Measurements from ENCODE around the gene DNAJC6.

DNAJC6 gene

DNA sequence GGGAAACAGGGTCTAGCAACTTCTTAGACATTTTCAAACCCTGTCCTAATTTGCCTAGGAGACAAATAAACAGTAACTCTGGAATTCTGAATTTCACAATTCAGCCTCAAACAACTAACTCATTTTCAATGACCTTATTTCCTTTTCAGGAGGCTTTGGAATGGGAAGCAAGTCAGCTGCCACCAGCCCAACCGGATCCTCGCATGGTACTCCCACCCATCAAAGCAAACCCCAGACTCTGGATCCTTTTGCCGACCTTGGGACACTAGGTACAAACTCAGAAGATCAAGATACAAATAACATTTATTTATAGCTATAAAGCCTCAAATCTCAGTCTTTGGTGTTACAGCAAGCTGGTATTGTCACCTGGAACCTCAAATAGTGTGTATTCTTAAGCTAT, 92.3 kb downstream of the DNAJC6 start:
- DNase-seq (ENCODE audit: low read depth, low spot score), result no peak

DNA sequence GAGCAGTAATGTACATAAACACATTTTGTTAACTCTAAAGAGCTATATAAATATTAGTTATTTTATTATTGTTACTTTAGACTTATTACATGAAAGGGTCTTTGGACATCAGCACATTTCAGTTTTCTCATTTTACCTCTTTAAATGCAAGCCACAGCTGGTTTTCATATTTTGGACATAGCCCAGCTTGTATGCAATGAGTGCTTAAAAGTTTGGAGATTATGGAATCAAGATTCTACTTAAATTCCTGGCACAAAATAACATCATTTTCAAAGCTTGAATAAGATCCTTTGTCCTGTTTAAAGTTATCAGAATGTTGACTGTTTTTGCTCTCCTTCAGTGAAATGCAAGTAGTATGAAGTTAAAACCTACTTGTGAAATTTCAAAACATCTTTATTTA, 95.6 kb downstream of the DNAJC6 start:
- DNase-seq (ENCODE audit: low read depth, low spot score), result no peak

DNA sequence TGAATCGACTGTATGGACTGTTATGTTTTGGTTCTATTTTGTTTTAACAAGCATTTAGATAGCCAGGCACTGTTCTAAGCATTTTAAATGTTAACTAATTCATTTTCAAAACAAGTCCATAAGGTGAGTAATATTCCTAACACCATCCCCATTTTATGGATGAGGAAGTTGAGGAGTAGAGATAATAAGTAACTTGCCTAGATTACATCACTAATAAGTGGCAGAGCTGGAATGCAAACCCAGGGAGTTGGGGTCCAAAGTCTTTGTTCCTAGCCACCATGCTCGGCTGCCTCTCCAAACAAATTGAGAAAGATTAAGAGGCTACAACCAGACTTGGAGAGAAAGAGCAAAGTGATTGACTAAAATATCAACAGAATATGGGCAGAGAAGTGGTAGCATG, 98.5 kb downstream of the DNAJC6 start:
- no peak for DNase-seq (ENCODE audit: low read depth, low spot score)

DNA sequence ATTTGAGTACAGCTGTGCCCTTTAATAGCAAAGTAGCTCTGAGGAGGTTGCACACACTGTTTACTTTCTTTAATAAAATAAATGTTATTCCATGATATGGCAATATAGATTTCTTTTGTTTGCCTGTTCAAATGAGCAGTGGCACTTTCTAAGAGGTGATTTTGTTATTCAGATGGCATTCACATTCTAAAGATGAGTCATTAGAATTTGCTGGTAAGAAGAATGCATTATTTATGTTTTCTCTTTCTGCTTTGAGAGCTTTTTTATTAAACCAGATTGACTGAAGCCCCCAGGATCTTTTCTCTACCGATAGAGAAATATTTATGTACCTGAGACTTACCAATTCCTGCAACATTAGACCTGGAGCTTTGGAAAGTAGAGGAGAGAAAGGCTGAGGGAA, 100.0 kb downstream of the DNAJC6 start:
- no peak for DNase-seq (ENCODE audit: low read depth, low spot score)

DNA sequence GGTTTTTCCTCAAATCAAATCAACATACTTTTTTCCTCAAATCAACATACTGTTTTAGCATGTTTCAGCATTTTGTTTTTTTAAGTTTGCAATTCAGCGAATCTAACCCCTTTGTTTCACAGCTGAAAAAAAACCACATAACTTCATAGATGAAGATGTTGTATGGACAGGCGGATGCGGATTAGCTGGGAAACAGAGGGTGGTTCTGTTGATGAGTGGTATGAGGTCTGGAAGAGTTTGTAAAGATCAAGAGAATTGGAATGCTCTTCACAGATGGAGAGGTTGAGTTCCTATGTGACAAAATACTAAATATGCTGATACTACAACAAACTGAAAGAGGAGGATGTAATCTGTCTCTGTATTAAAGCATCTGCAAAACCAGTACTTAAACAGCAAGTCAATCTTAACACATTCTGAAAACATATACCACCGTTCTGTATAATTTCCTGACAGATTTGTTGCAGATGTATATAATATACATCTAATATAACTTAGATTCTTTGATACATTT, 100.5 kb downstream of the DNAJC6 start:
- no peak for DNase-seq (ENCODE audit: low read depth, low spot score)

DNA sequence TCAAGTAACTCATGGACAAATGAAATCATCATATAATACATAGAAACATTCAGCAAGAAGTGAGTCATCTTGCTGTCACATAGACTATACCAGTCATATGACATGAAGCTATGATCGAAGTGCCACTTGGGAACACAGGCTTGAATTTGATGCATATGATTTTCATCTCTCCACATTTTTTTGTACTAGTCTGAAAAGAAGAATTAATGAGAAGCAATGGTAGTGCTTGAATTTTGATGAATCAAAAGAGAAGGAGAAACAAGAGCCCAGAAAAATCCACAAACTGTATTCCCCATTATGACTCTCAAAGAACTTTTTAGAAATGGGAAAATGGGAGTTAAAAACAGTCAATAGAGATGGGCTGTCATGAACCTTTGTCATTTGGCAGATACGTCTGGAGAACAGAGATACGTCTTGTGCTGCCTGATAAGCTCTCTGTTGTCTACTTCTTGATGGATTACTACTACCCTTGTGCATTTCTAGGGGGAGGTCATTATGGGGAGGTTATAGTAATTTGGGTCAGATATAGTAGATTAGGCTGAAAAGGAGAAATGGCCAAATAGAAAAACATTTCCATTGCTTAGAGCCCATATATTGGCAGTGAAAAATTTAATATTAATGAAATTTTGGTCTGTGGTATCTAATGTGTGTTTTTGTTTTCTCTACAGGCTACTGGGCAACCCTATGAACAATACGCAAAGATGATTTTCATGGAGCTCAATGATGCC, 103.1 kb downstream of the DNAJC6 start:
- no peak for DNase-seq (ENCODE audit: low read depth, low spot score)

DNA sequence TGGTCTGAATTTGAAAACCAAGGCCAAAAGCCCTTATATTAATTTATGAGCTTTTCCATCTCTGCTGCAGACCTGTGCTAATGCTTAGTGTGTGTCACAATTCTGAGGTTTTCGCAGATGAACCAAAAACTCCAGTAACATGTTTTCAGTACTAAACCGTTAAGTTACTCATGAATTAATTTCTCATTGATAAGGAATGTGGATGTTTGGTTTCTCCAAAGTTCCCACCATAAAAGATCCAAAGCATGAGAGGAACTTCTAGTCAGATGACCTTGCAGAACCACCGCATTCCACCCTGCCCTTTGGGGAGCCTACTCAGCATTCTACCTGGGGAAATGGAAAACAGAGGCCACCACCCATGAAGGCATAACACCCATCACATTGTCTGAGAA, 103.6 kb downstream of the DNAJC6 start:
- DNase-seq (ENCODE audit: low read depth, low spot score), result no peak

DNA sequence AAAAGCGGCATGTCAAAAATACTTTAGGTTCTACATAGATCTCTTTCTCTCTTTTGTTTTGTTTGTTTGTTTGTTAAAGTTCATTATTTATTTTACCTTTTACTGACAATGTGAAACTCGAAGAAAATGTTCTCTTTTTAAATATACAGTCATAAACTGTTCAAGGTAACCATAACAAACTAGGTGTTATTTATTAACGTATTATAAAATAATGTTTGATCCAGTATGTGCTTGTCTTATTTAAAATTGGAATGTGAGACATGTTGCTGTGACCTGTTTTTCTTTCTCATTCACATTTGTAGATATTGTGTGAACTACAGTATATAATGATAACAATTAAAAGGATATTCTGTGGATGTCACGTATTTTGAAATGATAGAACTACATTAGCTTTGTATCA, 105.2 kb downstream of the DNAJC6 start:
- DNase-seq (ENCODE audit: low read depth, low spot score), result no peak

DNA sequence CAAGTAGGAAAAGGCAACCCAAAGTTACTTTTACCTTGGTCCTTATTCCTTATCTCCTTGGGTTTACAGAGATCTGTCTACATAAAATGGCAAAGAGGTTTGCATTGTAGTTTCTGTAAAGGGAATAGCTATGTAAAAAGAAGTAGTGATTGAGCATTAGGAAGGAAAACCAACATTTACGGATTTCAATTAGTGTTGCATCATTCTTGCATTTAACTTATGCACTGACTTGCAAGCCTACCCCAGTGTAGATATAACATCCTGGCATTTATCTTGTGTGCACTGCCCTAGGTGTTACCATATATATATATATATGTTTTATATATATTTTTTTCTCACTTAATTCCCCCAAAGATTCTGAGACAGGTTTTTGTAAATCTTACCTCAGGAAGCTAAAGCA, 107.4 kb downstream of the DNAJC6 start:
- DNase-seq (ENCODE audit: low read depth, low spot score), result no peak

DNA sequence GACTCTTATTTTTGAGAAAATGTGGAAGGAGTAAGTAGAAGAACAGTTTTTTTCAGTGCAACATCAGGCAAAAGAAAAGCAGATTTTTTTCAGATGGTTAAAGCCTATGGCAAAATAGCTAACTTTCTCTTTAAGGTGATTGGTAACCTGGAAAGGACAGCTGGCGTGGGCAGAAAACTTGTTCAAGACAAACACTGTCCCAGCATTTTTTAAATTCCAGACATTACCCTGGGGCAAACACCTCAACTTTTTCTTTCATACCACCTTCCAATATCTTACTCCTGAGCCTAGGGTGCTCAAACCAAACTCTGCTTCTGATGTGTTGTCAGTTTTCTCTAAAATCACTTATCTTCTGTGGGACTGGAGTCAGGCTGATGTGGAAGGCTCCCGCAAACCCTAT, 108.4 kb downstream of the DNAJC6 start:
- DNase-seq (ENCODE audit: low read depth, low spot score), result peak; percentile 61

DNA sequence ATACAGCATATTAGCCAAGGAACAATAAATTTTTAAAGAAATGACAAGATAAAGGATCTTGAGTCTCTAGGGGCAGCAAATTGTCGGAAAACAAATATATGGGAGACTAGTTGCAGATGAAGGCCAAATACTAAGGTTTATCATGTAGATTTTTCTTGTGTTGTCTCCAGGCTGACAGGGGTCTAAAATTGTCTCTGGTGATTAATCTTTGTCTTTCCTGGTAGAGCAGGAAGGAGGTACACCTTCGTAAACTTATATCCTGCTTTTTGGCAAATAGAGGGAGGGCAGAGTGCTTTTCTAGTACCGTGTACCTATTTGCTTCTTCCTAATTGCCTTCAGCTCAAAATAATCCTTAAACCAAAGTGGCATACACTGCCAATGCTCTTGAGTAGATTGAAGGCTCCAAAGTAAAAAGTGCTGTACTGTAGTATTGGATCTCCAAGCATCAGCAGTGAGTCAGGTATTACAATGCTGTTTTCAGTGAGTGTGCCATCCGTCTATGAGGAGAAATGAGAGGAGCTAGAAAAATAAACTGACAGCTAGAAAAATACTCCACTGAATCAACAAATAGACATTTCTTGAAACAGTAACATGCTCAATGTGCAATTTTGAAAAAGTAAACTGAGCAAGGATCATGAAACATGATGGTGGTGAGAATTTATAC, 109.3 kb downstream of the DNAJC6 start:
- DNase-seq (ENCODE audit: low read depth, low spot score), result no peak

DNA sequence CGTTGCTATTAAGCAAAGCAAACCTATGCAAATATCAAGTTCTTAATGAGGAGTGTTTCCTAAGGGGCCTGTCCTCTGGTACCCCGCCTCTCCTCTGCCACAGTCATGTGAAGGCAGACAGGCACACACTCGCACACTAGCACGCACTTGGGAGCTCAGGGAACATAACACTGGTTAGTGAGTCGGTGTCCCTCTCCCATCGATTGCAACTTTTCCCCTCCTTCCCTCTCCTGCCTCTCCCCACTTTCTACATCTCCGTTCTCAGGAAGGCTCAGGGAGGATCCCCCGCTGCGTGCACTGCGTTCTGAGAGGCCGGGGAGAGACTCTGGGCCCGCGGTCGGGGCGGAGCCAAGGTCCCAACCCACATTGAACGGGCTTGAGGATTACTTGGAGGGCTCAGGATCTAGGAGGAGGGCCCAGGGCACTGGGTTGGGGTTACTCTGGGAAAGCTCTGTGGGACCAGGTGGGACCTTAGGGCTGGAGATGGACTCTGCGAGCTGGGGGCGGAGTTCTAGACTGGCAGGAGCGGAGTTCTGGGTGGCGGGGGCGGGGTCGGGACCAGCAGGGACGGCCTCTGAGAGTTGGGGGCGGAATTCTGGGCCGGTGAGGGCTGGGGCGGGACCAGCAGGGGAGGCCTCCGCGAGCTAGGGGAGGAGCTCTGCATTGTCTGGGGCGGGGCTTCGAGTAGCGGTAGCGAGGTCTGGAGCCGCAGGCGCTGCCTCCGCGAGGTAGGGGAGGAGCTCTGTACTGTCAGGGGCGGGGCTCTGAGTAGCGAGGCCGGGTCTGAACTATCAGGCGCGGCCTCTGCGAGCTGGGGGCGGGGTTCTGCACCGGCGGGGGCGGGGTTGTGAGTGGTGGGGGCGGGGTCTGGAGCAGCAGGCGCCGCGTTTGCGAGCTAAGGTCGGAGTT, 110.6 kb downstream of the DNAJC6 start:
- DNase-seq (ENCODE audit: low read depth, low spot score), result peak; percentile 97

DNA sequence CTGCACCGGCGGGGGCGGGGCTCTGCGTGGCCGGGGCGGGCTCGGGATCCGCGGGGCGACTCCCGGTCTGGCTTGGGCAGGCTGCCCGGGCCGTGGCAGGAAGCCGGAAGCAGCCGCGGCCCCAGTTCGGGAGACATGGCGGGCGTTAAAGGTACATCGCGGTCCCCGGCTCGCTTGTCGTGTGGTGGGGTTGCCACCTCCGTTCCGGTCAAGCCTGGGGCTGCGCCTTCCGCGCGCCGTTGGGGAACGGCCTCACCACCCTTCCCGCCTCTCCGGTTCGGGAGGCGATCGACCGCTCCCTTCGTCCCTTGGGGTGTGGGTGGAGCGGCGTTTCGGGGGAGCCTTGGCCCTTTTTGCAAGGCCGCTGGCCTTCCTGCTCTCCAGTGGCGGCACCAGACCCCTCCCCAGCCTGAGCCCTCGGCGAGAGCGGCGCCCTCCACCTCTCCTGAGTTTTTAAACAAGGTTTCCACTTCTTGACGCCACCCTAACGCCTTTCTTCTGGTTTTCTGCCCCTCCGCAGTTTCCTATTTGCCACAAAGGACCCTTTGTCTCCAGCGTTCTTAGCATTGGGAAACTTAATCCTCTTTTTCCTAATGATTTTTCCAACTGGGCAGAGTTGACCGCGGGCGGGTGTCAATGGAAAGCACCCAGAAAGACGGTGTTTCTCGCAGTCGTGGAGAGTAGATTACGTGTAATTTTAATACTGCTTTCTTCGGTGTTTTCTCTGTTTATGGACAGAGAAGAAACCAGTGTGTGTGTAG, 111.4 kb downstream of the DNAJC6 start, which contains the start of the genes LEPR and LEPROT:
Gene LEPR (plus strand): TSS at position 79 of the 761 bp plus-strand sequence. CDS start 144,898 bp downstream, outside the sequence.
Gene LEPROT (plus strand): TSS at position 79 of the 761 bp plus-strand sequence. CDS start 57 bp downstream, at position 136.
- DNase-seq (ENCODE audit: low read depth, low spot score), result peak; percentile 86

DNA sequence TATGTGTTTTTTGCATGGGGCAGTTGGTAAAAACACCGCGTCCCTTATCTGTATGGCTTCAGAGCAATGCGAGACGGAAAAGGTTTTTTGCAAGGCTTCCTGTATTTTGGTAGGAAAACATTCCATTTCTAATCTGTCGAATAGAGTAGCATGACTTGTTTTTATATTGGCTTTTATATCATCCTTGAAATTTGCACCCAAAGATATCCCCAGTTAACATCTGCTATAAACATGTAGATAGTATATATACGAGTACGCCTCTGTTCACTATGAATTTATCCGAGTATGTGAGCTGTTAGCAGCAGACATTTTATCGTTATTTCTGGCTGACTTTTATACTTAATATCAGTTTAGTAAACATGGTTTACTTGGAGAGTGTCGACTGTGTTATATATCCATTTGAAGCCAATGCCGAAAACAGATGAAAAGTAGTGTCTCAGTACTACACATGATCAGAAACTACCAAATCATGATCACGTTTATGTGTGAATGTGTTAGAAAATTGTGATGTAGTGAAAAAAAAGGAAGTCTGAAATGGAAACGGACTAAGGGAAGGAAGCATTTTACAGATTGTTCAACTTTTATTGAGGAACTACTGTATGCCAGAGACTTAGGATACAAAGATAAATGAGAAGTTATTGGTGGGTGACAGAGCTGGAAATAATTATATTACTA, 112.1 kb downstream of the DNAJC6 start:
- DNase-seq (ENCODE audit: low read depth, low spot score), result no peak

DNA sequence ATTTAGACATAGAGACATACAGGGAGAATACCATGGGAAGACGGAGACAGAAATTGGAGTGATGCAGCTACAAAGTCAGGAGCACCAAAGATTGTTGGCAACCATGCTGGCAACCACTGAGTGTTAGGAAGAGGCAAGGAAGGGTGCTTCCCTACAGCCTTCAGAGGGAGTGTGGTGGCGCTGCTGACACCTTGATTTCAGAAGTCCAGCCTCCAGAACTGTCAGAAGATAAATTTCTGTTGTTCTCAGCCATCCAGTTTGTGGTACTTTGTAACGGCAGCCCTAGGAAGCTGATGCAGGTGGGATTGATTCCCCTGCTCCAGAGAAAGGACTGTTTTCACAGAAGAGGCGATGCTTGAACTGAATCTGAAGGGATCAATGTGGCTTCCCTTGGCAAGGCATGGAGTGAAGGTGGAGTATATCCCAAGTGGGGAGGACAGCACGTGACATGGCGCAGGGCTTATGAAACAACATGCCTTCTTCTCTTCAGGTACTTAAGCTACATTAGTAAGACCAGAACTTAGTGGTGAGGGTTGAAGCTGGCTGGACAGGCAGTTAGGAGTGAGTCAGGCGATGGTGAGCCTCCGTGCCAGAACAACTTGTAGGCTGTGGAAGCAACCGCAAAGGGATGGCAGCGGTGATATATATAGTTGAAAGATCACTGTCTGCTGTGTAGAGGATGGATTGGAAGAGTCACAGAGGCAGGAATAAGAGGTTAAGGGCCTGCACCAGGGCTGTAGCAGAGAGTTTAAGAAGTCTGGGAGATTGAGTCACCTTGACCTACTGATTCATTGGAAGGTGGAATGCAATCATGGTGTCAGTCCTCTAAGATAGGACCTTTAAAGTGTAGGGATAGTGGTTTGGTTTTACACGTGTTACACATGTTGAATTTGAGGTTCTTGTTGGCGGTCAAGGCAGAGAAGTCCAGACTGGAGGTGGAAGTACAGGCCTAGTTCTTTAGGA, 113.2 kb downstream of the DNAJC6 start:
- no peak for DNase-seq (ENCODE audit: low read depth, low spot score)

DNA sequence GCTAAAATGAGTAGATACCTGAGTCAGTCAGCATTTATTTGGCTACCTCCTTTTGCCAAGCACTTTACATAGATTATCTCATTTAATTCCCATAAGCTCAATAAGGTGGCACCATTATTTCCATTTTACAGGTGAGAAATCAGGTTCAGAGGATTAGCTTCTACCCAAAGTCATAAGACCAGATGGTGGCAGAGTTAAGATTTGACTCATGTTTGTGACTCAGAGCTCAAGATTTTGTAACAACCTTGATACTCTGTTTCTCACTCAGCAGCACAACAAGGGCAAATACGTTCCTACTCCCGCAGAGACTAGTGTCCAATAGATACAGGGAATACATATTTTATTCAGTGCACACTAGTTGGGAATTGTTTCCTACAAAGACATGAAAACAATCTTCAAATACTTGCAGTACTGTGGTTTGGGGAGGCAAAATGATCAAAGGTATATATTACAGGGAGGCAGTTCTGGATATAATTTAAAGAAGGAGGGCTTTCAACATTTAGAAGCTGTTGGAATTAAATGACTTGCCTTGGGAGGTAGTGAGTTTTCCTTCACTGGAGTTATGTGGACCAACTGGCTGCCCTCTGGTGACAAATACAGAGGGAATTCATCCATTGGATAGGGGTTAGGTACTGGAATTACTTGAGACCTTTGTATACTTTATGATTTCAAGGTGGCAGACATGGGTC, 114.7 kb downstream of the DNAJC6 start:
- DNase-seq (ENCODE audit: low read depth, low spot score), result no peak

DNA sequence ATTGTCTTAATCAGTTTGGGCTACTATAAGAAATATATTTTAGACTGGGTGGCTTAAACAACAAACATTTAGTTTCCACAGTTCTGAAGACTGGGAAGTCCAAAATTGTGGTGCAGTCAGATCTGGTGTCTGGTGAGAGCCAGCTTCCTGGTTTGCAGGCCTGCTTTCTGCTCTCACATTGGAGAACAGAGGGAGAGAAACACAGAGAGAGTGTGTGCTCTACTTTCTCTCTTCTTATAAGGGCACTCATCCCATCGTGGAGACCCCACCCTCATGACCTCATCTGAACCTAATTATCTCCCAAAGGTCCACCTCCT, 115.2 kb downstream of the DNAJC6 start:
- DNase-seq (ENCODE audit: low read depth, low spot score), result no peak

DNA sequence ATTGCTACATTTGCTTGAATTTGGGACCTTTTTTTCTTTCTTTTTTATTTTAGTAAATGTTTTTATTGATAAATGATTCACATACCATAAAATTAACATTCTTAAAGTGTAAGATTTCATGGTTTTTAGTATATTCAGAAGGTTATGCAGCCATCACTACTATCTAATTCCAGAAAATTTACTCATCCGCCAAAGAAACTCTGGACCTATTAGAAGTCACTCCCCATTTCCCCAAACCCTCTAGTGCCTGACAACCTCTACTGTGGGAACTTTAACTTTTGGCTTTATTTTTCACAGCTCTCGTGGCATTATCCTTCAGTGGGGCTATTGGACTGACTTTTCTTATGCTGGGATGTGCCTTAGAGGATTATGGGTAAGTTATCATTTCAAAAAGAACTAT, 115.7 kb downstream of the DNAJC6 start:
- no peak for DNase-seq (ENCODE audit: low read depth, low spot score)

DNA sequence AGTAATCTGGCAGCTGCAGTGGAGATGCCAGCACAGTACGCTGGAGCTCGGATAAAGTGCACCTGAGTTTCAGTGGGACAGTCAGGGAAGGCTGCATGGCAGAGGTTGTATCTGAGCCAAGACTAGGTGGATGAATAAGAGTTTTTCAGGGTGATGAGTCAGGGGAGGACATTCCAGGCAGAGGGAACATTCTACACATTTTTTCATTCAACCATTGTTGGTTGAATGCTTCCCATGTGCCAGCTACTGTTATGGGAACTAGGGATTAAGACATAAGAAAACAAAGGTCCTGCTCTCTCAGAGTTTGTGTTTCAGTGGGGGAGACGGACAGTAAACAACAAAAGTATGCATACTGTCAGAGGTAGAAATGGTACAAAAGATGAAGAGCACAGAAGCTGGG, 116.4 kb downstream of the DNAJC6 start:
- DNase-seq (ENCODE audit: low read depth, low spot score), result peak; percentile 54
